GM12892 (cell line): ENCODE measurements around the gene SERPINA10.

ENCODE experiments used
- POLR2A ChIP-seq: IDR thresholded peaks from 2 replicates; pipeline ENCODE4 v1.6.1; 2011; ENCODE audit warnings: low read depth, low read length, control low read depth
- POLR2AphosphoS5 ChIP-seq: IDR thresholded peaks from 2 replicates; pipeline ENCODE4 v1.6.1; 2011; ENCODE audit warnings: low read depth, low read length, control low read depth

DNA sequence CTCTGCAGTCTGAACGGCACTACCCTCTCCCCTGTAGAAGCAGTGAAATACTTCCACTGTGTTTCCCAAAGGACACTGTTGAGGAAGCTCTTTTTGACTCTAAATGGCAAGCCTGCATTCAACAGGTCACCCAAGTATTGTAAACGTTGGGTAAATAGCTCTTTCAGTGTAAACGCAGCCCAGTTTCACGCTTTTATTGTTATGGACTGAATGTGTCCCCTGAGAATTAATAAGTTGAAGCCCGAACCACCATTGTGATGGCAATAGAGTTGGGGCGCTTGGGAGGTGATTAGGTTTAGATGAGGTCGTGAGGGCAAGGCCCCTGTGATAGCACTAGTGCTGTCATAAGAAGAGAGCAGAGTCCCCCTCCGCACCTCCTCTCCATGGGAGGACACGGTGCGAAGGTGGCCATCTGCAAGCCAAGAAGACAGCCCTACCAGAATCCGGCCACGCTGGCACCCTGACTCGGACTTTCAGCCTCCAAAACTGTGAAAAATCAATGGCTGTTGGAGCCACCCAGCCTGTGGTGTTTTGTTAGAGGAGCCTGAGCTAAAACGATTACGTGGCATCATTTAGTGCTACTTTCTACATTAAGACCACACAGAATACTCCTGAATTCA, 1.1 kb downstream of the SERPINA10 start:
- no peak for TF ChIP-seq POLR2A
- no peak for TF ChIP-seq POLR2AphosphoS5
